Astrocyte (in vitro differentiated cells and primary cell): ENCODE results near the gene CAPN12.

ENCODE experiments used
- EZH2 ChIP-seq: IDR thresholded peaks from 2 replicates; pipeline ENCODE4 v1.6.1; 2012; ENCODE audit warnings: mild to moderate bottlenecking, low read length, inconsistent platforms; ENCODE audit not compliant: insufficient read depth
- TF ChIP-seq, protein P1 (sequence below): IDR thresholded peaks from 2 replicates; pipeline ENCODE4 v1.5.1; 2011; ENCODE audit warnings: low read depth, mild to moderate bottlenecking, inconsistent platforms, low read length, moderate library complexity; ENCODE audit not compliant: insufficient read depth

DNA sequence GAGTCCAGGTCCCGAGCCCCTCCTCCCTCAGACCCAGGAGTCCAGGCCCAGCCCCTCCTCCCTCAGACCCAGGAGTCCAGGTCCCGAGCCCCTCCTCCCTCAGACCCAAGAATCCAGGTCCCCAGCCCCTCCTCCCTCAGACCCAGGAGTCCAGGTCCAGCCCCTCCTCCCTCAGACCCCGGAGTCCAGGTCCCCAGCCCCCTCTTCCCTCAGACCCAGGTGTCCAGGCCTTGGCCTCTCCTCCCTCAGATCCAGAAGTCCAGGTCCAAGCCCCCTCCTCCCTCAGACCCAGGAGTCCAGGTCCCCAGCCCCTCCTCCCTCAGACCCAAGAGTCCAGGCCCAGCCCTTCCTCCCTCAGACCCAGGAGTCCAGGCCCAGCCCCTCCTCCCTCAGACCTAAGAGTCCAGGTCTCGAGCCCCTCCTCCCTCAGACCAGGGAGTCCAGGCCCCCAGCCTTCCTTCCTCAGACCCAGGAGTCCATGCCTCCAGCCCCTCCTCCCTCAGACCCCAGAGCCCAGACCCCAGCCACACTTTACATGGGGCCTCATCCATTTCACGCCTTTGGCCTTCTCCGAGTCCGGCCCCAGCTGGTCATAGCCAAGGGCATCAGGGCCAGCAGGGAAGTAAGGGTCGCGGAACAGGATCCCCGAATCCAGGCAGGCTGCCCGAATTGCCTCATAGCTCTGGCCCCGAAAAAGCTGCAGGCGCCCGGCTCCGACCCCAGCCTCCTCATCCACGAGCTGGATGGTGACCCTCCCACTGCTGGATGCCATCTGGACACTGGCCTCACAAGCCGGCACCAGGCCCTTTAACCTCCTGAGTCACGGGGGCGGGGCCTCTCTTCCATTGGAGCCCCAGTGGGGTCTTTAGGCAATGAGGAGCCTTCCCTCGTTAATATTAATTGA lies 628 bp downstream of the CAPN12 start:
- TF ChIP-seq, protein P1, sequence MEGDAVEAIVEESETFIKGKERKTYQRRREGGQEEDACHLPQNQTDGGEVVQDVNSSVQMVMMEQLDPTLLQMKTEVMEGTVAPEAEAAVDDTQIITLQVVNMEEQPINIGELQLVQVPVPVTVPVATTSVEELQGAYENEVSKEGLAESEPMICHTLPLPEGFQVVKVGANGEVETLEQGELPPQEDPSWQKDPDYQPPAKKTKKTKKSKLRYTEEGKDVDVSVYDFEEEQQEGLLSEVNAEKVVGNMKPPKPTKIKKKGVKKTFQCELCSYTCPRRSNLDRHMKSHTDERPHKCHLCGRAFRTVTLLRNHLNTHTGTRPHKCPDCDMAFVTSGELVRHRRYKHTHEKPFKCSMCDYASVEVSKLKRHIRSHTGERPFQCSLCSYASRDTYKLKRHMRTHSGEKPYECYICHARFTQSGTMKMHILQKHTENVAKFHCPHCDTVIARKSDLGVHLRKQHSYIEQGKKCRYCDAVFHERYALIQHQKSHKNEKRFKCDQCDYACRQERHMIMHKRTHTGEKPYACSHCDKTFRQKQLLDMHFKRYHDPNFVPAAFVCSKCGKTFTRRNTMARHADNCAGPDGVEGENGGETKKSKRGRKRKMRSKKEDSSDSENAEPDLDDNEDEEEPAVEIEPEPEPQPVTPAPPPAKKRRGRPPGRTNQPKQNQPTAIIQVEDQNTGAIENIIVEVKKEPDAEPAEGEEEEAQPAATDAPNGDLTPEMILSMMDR: no peak
- TF ChIP-seq EZH2: no peak
